Stimulated activated CD4-positive, alpha-beta T cell treated with anti-CD3 and anti-CD28 coated beads, Interleukin-4, amount 100 ng/mL, for 48 hours (primary cell): Measurements from ENCODE around the gene VPS54.
"Not testable (repeated sequence)": the region's sequence is repeated elsewhere in the genome, so short reads cannot be mapped to it uniquely, and the experiment has no call there.

Source experiments
- DNase-seq, 2 donors: peaks; one replicate each; pipeline ENCODE4 v3.0.0-alpha.2; 2020; ENCODE audit warnings: low read depth in 2 of 2

The VPS54 gene

DNA sequence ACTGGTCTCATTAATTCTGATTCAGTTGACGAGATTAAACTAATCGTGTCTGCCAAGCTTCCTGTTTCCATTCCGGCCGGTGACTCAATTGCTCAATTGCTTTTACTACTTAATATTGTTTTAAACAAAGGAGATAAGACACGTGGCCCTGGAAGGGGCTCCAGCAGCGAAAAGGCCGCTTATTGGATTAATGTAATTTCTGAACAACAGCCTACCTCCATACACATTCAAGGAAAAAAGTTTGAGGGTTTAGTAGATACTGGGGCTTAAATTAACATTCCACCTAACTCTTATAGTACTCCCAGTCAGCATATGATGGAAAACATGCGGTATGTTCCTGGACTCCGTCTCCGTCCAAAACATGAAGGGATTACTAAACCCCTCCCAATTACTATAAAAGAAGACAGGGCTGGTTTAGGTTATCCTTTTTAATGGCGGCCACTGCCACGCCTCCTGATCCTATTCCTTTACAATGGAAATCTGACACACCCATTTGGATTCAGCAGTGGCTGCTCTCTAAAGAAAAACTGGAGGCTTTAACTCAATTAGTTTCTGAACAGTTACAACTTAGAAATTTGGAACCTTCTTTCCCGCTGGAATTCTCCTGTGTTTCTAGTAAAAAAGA, 27.1 kb downstream of the VPS54 start:
- DNase-seq: no peak

GRCh38 chr2:63991173-63991999, 27.8 kb downstream of the VPS54 start:
- DNase-seq: not testable (repeated sequence)

DNA sequence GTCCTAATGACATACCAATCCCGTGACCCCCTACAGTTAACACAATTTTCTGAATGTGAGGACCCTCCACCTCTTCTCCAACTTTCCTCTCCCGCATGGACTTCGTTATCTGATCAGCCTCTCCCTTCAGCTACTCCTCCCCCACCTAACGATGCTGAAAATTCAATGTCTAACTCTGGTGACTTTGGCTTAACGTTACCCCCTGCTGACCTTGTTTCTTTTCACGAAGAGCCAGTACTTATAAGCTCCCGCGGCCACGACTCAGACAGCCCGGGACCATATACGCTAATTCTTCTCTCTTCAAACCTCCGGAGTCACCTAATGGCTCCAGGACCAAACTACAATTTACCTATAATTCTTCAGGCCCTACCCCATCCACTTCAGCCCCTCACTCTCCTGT, 29.2 kb downstream of the VPS54 start:
- DNase-seq: no peak

GRCh38 chr2:63988842-63989436, 30.3 kb downstream of the VPS54 start:
- DNase-seq: not testable (repeated sequence)

DNA sequence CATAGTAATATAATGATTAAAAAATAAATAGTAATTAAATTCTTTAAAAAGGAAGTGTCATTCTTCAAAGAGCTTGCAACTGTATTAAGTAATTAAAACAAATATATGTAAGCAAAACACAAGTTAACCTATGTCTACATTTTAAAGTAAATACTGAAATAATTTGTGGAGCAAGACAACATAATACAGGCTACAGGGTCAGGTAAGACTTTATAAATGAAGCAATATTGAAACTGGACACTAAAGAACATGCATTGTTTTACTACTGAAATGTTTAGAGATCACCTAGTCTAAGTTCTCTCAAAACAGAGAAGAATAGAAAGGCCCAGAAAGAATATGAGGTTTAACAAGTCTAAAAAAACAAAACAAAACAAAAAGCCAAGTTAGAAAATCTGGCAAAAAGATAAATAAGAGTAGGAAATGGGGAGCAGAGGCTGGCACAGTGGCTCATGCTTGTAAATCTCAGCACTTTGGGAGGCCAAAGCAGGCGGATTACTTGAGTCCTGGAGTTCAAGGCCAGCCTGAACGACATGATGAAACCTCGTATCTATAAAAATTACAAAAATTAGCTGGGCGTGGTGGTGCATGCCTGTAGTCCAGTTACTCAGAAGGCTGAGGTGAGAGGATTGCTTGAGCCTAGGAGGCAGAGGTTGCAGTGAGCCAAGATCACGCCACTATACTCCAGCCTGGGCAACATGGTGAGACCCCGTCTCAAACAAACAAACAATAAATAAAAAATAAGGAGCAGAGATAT, 34.4 kb downstream of the VPS54 start:
- DNase-seq: no peak

DNA sequence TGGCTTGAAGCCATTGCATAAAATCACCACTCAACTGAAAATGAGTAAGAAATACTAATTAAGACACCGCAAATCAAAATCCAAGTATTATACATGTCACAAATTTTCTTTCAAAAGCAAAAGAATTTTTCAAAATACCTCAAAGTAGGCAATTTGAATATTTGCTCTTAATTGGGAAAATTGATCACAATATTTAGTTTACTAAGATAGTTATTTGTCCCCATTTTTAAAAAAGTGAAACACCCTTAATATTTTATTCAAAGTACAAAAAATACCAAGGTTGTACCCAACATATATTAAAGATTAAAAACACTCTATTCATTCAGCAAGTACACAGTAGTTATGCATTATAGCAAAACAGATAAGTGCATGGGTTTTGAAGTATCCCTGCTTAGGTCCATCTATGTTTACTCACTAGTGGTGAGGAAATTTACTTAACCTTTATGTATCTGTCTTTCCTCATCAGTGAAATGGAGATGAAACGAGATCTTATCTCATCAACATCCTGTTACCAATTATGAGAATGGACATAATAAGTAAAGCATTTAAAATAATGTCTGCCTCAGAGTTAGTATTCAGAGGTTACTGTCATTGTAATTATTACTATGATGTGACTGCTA, 35.1 kb downstream of the VPS54 start:
- DNase-seq: no peak

DNA sequence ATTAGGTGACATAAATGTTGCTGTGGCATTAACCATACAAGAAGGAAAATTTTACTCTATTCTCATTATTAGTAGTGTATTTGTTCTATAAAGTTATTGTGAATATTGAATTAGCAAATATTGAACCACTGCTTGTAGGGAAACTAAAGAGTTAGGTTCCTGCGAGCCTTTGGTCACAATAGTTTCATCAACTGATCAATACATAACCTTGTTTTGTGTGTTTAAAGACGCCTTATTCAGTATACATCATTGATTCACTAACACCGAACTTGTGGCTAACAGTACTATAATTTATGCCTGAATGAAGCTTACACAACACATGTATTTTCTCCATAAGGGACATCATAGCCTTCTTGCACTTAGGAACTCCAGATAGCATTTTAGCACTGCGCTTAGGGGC, 36.9 kb downstream of the VPS54 start:
- no peak for DNase-seq

DNA sequence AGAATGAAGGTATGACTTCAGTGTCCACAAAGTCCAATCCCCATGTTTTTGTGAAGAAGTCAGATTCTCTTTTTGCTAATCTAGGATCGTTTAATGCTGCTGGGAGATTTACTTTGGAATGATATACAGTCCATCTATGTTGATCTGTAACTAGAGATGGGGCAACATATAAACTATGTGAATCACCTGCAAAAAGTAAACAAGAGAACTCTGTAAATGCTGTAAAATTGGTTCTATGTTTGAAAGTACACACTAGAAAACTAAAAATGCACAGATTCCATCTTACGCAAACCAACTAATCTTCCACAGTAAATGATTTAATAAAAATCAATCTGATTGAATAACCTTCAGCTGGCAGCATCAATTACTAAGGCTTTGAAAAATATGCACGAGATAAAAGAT, 37.5 kb downstream of the VPS54 start:
- DNase-seq: no peak

DNA sequence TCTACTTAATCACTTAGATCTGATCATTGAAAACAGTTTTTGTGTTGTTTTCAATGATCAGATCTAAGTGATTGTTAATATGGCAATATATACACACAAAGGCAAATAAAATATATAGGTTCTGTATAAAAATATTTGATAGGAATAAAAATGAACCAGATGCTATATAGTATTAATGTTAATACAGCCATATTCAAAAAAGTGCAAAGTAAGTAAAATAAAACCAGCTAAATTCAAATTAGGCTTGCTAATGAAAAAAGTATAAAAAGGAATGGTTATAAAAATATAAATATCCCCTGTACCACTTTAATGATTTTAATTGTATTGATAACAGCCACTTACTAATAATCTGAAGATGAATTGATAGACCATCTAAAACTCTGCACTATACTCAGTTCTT, 38.4 kb downstream of the VPS54 start:
- DNase-seq: no peak

DNA sequence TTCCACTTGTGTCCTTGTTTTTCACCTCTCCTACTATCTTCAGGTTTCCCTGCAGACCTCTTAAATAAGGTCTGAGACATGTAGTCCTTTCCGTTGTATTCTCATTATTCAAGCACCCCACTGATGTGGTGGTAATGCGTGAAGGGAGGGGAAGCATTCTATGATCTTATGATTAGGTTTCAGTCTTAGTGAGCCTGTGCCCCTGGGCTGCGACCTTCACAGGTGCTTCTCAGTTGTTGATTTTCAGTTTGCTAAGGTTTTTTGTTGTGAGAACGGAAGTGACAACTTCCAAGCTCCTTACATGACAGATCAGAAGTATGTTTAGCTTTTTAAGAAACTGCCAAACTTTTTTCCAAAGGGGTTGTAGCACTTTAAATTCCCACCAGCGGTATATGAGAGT, 41.3 kb downstream of the VPS54 start:
- DNase-seq: peak in 1 of 2 donors; percentile 16

DNA sequence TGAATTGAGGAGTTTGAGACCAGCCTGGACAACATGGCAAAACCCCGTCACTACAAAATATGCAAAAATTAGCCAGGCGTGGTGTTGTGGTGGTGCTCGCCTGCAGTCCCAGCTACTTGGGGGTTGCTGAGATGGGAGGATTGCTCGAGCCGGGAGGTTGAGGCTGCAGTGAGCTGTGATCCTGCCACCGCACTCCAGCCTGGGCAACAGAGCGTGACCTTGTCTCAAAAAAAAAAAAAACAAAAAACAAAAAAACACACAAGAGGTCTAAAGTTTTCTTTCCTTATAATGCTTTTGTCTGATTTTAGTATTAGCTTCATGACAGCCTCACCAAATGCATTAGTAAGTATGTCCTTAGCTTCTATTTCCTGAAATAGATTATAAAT, 43.1 kb downstream of the VPS54 start:
- no peak for DNase-seq

GRCh38 chr2:63975437-63976124, 43.6 kb downstream of the VPS54 start:
- peak; percentile 3 to 27 for DNase-seq

- not testable (repeated sequence) for DNase-seq
Observed at GRCh38 chr2:63975036-63975435, 44.2 kb downstream of the VPS54 start.

- DNase-seq: no peak
Observed at GRCh38 chr2:63962186-63962585, 57.0 kb downstream of the VPS54 start.

GRCh38 chr2:63950414-63950813, 68.8 kb downstream of the VPS54 start:
- no peak for DNase-seq

DNA sequence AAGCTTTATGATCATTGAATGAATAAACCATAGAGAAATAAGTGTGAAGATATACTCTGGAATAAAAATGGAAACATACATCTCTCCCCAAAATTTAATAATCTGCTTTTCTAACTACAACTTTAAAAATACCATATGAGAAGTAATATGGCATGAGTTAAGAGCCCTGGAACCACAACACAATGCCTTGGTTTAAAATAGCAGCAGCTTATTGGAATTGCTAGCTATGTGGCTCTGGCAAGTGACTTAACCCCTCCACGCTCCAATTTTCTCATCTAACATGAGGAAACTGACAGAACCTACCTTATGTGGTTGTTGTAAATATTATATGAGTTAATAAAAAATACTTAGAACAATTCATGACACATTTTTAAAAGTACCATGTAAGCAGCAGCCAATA, 76.4 kb downstream of the VPS54 start:
- DNase-seq: no peak

GRCh38 chr2:63932104-63932503, 87.1 kb downstream of the VPS54 start:
- not testable (repeated sequence) for DNase-seq

GRCh38 chr2:63926815-63927214, 92.4 kb downstream of the VPS54 start:
- no peak for DNase-seq

GRCh38 chr2:63914311-63914710, 104.9 kb downstream of the VPS54 start:
- no peak for DNase-seq

GRCh38 chr2:63903003-63903402, 116.2 kb downstream of the VPS54 start:
- no peak for DNase-seq

GRCh38 chr2:63902149-63902548, 117.1 kb downstream of the VPS54 start:
- no peak for DNase-seq
